C1 segment of cervical spinal cord (tissue), 14 donors: Measurements from ENCODE around the gene PHRF1.

Experiments used
- DNase-seq, 14 donors: peaks; one replicate each; lab custom pipeline; 2025; lab: John Stamatoyannopoulos, UW

Gene PHRF1

DNA sequence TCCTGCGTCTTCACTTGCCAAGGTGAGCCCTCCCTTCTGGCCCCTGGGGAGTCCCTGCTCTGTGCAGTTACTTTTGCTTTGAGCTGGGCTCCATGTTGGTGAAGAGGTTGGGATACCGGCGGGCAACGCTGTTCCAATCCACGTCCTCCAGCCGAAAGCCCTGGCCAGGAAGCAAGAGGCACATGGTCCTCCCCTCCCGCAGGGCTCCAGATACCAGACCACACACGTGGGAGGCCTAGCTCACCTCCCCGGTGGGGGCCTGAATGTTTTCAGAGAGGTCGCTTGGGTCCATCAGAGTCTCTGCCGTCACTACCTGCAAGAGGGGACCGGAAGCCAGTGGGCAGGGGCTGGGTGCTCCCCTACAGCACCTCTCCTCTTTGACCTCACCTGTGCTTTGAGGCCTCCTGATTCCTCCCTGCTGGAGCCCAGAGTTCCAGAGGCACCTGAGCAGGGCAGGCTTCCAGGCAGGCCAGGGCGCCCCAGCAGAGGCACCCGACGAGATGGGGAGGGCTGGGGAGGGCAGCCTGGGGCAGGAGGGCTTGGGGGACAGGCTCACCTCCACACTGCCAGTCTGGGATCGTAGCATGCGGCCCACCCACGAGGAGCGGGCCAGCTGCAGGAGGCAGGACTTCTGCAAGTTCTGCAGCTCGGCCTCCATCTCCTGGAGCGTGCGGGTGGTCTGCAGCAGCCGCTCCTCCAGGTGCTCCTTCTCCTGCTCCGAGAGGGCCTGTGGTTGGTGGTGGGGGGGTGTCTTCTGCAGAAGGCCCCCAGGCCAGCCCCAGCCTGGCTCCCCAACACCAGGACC lies 18.7 kb upstream of the PHRF1 start:
- DNase-seq: no peak

DNA sequence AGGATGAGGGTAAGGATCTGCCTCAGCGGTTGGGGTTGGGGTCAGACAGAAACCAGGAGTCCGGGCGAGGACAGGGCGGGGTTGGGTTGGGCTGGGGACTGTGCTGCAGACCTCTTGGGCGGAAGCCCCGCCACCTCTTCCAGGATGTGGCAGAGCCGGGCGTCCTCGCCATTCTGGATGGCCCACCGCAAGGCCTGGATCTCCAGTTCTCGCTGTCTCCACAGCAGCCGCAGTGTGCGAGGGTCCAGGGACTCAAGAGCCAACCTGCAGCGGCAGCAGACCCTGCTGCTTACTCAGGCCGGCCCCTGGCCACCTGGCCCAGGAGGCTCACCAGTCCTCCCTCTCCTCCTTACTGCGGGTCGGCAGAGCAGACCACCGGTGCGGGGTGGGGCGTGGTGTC lies 17.8 kb upstream of the PHRF1 start:
- no peak for DNase-seq

DNA sequence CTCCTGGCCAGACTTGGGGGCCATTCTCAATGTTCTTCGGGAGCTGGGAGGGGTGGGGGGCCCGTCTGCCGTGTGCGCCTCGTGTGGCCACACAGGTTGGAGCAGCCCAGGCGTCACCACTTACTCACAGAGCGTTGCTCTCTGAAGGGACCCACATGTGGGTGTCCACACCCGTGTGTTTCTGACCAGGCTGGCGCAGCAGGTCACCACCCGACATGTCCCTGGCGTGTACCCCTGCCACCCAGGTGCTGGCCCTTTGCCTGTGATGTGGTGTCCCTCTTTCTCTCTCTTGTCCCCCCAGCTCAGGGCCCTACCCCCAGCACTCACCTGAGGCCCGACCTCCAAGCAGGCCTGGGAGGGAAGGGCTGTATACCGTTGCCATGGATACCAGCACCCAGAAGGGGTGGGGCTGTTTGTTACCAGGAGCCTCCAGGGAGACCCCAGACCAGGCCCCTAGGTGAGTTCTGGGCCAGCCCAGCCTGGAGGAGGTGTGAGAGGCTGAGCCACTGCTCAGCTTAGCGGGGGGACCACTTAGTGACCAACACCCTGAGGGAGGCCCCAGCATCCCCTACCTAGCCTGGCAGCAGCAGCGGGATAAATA lies 17.1 kb upstream of the PHRF1 start:
- DNase-seq: no peak

DNA sequence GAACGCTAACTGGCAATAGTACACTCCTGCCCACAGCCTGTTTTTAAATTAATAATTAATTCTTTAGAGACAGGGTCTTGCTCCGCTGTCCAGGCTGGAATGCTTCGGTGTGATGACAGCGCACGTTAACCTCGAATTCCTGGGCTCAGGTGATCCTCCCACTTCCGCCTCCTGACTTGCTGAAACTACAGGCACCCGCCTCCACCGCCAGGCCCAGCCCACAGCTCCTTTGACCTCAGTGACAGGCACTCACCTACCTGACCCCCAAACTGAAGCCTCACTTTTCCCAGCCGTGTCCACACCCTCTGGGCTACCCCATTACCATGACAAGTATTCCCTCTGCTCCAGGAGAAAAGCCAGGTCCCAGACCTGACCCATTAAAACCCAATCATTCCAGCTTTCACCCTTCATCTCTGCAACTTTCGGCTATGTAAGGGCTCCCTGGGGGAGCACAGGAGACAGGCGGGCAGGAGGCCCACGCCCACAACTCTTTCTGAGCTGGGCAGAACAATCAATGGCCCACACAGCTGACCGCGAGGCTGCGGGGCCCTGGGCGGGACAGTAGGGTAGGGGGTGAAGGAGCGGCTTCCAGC lies 16.5 kb upstream of the PHRF1 start:
- no peak for DNase-seq

DNA sequence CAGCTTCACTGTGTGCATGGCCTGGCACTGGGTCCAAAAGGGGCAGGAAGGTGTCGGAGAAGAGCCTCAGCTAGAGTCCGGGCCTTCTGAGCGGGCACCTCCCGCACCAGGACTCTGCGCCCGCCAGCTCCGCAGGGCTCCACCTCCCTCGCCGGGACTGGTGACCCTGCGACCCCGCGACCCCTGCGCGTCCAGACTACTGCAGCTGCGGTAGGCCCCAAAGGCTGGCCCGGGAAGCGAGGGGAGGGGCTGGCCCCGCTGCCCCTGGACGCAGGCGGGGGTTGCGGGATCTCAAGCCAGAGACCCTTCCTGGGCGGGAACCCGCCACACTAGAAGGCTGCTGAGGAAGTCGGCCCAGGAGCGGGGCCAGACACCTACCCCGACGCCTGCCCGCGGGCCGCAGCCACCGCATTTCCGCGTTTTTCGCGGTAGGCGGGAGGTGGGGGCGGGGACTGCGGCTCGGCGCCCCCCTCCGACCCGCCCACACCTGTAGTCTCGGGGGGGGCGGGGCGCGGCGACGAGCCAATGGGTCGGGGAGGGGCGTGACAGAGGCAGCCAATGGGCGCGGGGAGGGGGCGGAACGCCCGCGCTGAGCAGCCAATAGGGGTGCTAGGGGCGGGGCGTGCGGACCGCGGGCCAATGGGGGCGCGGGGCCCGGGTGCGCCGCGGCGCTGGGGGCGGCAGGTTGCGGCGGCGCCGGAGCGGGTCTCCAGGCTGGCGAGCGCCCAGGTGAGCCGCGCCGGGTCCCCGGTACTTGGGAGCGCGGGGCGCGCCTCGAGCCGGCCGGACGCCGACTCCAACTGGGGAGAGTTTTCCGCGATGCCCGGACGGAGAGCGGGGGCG lies 15.7 kb upstream of the PHRF1 start, which contains the start of the genes LMNTD2 and RASSF7:
Gene LMNTD2, minus strand, starts transcription at position 434 of the 843 bp plus-strand sequence. Its CDS starts 22 bp downstream, at position 412.
Gene RASSF7, plus strand, starts transcription at position 666 of the 843 bp plus-strand sequence. CDS start 799 bp downstream, outside the sequence.
- peak; percentile 31 to 86 (median 72) for DNase-seq

DNA sequence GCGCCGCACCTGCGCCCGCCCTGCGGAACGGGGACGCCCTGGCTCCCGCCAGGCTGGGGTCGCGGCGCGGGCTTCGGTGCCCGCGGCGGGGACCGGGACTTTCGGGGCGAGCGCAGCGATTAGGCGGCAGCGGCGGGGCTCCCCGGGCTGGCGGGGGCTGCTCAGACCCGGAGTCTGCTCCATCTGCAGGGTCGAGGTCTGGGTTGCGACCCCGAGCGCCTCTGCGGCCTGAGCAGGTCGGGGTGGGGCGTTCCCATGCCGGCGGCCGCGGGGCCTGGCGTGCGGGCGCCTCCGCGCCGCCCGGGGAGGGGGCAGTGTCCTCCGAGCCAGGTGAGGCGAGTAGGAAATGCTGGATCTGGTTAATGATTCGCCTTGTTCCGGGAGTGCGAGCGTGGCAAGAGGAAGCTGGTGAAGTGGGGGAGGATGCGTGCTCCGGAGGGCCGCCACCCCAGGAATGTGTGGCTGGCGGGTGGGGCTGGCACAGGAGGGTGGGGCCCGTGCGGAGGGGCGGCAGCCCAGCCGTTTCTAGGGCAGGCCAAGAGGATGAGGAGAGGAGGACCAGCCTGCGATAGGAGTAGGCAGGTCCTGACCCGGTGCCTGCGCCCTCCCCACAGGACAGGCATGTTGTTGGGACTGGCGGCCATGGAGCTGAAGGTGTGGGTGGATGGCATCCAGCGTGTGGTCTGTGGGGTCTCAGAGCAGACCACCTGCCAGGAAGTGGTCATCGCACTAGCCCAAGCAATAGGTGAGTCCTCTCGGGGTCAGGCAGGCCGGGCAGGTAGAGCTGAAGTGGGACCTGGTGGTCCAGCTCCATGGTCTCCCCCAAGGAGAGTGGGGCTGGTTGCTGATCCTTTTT lies 14.9 kb upstream of the PHRF1 start:
- no peak for DNase-seq

DNA sequence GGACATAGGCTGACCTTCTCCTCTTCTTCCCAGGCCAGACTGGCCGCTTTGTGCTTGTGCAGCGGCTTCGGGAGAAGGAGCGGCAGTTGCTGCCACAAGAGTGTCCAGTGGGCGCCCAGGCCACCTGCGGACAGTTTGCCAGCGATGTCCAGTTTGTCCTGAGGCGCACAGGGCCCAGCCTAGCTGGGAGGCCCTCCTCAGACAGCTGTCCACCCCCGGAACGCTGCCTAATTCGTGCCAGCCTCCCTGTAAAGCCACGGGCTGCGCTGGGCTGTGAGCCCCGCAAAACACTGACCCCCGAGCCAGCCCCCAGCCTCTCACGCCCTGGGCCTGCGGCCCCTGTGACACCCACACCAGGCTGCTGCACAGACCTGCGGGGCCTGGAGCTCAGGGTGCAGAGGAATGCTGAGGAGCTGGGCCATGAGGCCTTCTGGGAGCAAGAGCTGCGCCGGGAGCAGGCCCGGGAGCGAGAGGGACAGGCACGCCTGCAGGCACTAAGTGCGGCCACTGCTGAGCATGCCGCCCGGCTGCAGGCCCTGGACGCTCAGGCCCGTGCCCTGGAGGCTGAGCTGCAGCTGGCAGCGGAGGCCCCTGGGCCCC lies 14.1 kb upstream of the PHRF1 start:
- no peak for DNase-seq

DNA sequence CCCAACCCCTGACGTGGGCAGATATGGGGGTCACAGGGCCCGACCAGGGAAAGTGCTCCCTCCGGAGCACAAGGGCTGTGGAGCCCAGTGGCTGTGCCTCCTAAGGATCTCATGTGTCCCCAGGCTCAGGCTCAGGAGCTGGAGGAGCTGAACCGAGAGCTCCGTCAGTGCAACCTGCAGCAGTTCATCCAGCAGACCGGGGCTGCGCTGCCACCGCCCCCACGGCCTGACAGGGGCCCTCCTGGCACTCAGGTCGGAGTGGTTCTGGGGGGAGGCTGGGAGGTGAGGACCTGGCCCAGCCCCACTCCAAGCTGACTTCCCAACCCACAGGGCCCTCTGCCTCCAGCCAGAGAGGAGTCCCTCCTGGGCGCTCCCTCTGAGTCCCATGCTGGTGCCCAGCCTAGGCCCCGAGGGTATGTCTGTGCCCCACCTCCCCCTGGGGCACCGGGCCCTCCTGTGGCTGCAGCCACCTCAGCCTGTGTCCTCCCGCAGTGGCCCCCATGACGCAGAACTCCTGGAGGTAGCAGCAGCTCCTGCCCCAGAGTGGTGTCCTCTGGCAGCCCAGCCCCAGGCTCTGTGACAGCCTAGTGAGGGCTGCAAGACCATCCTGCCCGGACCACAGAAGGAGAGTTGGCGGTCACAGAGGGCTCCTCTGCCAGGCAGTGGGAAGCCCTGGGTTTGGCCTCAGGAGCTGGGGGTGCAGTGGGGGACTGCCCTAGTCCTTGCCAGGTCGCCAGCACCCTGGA lies 13.0 kb upstream of the PHRF1 start:
- no peak for DNase-seq

- DNase-seq: no peak
Observed at GRCh38 chr11:563812-564578, 12.3 kb upstream of the PHRF1 start.

DNA sequence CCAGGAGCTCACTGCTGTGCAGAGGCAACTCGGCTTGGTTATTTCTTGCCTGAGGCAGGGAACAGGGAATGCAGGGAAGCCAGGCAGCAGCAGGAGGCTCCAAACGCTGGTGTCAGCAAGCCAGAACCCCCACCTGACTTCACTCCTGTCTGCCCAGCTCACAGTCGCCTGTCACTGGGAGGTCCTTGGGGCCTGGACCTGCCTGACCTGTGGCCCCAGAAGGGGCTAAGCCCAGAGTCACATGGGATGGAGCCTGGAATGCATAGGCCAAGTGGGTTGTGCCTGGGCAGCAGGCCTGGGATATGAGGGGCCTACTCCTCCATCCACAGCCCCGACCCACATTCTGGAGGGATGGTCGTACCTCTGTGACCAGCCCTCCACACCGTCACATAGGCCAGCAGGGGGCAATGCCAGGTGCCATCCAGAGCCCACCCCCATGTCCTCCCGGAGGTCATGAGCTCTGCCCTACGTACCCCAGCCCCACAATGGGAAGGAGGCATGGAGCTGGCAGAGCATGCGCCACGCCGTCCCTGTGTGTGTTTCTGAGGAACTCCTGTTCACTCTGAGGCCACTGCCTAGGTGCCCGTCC lies 10.3 kb upstream of the PHRF1 start:
- no peak for DNase-seq

DNA sequence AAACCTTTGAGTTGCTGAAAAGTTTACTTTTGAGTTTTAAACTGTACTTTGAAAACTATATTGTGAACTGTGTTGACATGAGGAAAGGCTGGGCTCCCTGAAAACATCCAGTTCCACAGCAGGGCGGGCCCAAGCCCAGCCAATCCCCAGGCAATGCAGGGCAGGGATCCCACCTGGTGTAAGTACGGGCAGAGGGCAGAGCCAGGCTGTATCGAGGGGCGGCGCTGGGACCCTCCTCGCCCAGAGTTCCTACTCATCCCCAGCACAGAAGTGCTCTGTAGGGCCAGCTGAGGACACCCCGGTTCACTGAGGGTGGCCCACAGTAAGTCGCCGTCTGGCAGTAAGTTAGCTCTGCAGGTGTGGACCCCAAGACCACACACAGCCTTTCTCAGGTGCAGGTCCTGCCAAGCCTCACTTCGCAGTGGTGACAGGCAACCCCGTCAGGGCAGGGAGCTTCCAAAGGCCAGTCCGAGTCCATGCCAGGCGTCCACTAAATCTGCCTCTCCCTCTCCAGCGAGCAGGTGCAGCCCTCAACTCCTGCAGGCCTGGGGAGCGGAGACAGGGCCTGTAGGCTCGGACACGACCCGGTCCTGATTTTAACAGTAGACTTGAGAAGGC lies 9.2 kb upstream of the PHRF1 start:
- no peak for DNase-seq

- DNase-seq: no peak
Observed at GRCh38 chr11:567629-568292, 8.5 kb upstream of the PHRF1 start.

DNA sequence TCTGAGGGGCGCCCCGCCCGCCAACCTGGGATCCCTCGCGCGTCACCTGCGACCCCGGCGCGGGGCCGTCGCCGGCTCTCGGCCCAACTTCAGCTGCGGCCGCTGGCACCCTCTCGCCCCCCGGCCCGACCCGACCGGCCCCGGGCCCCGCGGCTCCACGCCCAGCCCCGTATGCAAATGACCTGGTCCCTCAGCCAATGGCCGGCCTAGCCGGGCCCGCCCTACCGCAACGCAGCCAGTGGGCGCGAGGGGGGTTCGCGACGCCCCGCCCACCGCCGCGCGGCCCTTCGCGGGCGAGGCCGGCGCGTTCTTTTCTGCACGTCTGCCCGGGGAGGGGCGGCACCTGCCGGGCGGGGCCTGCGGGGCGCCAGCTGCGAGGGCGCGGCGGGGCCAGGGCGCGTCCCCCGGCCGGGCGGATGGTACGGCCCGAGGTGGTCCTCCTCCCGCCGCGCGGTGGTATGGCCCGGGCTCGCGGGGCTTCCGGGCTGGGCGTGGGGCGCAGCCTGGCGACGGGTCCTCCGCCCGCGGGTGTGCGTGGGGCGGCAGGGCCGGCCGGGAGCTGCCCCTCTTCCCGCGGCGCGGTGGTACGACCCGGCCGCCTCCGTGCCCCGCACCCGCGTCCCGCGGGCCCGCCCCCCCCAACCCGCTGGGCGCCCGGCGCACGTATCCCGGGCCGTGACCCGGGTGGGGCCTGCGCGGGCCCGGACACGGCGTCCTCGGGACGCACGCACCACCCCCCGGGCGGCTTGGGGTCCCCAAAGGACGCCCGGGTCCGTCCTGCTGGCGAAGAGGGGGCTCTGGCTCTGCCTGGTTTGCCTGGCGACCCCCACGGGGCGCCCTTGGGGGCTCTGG lies 7.7 kb upstream of the PHRF1 start:
- peak in 13 of 14 donors; percentile 56 to 92 (median 80) for DNase-seq

GRCh38 chr11:569158-569885 lies 6.9 kb upstream of the PHRF1 start:
- DNase-seq: no peak

GRCh38 chr11:571802-572185 lies 4.5 kb upstream of the PHRF1 start:
- no peak for DNase-seq
